ENCODE results near the gene TPCN1.

Gene TPCN1

GRCh38 chr12:113277511-113277910 is 56.2 kb downstream of the TPCN1 start:
- ChIA-PET CTCF (no interaction called here), POLR2A (no interaction called here)
- Histone ChIP-seq H3K4me3 (ENCODE audit: low read depth, low read length) (no peak overlapping the region), H3K4me1 (ENCODE audit: control insufficient read depth, insufficient read depth, low read length) (no peaks in the 10 kb centered on the region), H3K9me3 (ENCODE audit: control insufficient read depth, insufficient read depth, low read depth, low read length) (no peaks in the 10 kb centered on the region), H3K36me3 (ENCODE audit: control insufficient read depth in 2 of 2, insufficient read depth in 1 of 2, low read length in 2 of 2) (peaks cover 0 to 17% of the 10 kb centered on the region in 2 experiments; a peak in 1 of 3 replicates), H3K27ac (ENCODE audit: extremely low read depth, low read depth, low read length) (no peak overlapping the region)
- TF ChIP-seq ZBTB1 (tag by site-specific recombination; IDR thresholded peaks at IDR 0.05) (no peak), ZNF837 (tag by site-specific recombination; IDR thresholded peaks at IDR 0.05) (no peak), TSHZ1 (tag by site-specific recombination; IDR thresholded peaks at IDR 0.05; ENCODE audit: borderline replicate concordance) (no peak), ZNF175 (tag by site-specific recombination; IDR thresholded peaks at IDR 0.05) (no peak), ZNF146 (tag by site-specific recombination; IDR thresholded peaks at IDR 0.05) (no peak), YY2 (tag by site-specific recombination; IDR thresholded peaks at IDR 0.05) (no peak), ZNF473 (tag by site-specific recombination; IDR thresholded peaks at IDR 0.05) (no peak), ZNF416 (tag by site-specific recombination; IDR thresholded peaks at IDR 0.05) (no peak), ZBTB20 (tag by site-specific recombination; IDR thresholded peaks at IDR 0.05) (no peak), ZNF18 (tag by site-specific recombination; IDR thresholded peaks at IDR 0.05) (no peak), WT1 (tag by site-specific recombination; IDR thresholded peaks at IDR 0.05) (no peak), ZNF214 (tag by site-specific recombination; IDR thresholded peaks at IDR 0.05; ENCODE audit: borderline replicate concordance) (no peak)

GRCh38 chr12:113278141-113278540 is 56.9 kb downstream of the TPCN1 start:
- ChIA-PET POLR2A (interaction anchor here (0.6 kb wide), 1 partner anchor 57 kb away, joined by 3 read pairs; the partner anchor contains the start of gene SLC8B1), CTCF (no interaction called here)
- TF ChIP-seq ZNF792 (tag by site-specific recombination; IDR thresholded peaks at IDR 0.05) = no peak
- Histone ChIP-seq H3K27ac (ENCODE audit: extremely low read depth, low read depth, low read length) (no peak overlapping the region), H3K4me1 (ENCODE audit: control insufficient read depth, insufficient read depth, low read length) (no peaks in the 10 kb centered on the region), H3K4me3 (ENCODE audit: low read depth, low read length) (no peak overlapping the region), H3K9me3 (ENCODE audit: control insufficient read depth, insufficient read depth, low read depth, low read length) (no peaks in the 10 kb centered on the region), H3K36me3 (ENCODE audit: control insufficient read depth in 2 of 2, insufficient read depth in 1 of 2, low read length in 2 of 2) (peaks cover 0 to 15% of the 10 kb centered on the region in 2 experiments; a peak in 2 of 3 replicates)

GRCh38 chr12:113278633-113279032 is 57.4 kb downstream of the TPCN1 start:
- POLR2A ChIA-PET = interaction anchor here (0.6 kb wide), 1 partner anchor 56 kb away, joined by 3 read pairs; the partner anchor contains the start of gene SLC8B1
- Histone ChIP-seq H3K36me3 (ENCODE audit: control insufficient read depth in 2 of 2, insufficient read depth in 1 of 2, low read length in 2 of 2) (peaks cover 0 to 11% of the 10 kb centered on the region in 2 experiments; a peak in 2 of 3 replicates), H3K4me3 (ENCODE audit: low read depth, low read length) (no peak overlapping the region), H3K9me3 (ENCODE audit: control insufficient read depth, insufficient read depth, low read depth, low read length) (no peaks in the 10 kb centered on the region), H3K4me1 (ENCODE audit: control insufficient read depth, insufficient read depth, low read length) (no peaks in the 10 kb centered on the region), H3K27ac (ENCODE audit: extremely low read depth, low read depth, low read length) (no peak overlapping the region)
- CTCF ChIA-PET = no interaction called here
- TF ChIP-seq ZNF776 (tag by site-specific recombination; IDR thresholded peaks at IDR 0.05; ENCODE audit: borderline replicate concordance) (no peak), ZNF174 (tag by site-specific recombination; IDR thresholded peaks at IDR 0.05) (no peak), ZBTB11 (tag by site-specific recombination; conservative IDR thresholded peaks at IDR 0.05; ENCODE audit: low read depth) (no peak), ZNF830 (tag by site-specific recombination; IDR thresholded peaks at IDR 0.05; ENCODE audit: low read depth) (no peak), ZNF26 (tag by site-specific recombination; IDR thresholded peaks at IDR 0.05) (no peak), ZNF404 (tag by site-specific recombination; IDR thresholded peaks at IDR 0.05) (no peak), ZNF664 (tag by site-specific recombination; IDR thresholded peaks at IDR 0.05) (no peak), ZNF292 (tag by site-specific recombination; IDR thresholded peaks at IDR 0.05; ENCODE audit: borderline replicate concordance, low read depth) (no peak)

Measured in HEK293 (cell line).